Heart right ventricle (tissue), 16 donors: ENCODE data around the gene ARMC9. TPM values are rescaled to one million over a fixed set of nuclear protein-coding genes. Genes with fewer than 3 reads are reported as not detected.

Experiments
- ATAC-seq, 8 donors: fragments of 200-7000 bp; cut with Tn5 transposase; one replicate each; pipeline ENCODE4 v1.9.1; 2020; ENCODE audit warnings: mild to moderate bottlenecking in 8 of 8, moderate library complexity in 8 of 8, moderate number of reproducible peaks in 1 of 8
- DNase-seq, 2 donors: peaks; one replicate each; pipeline ENCODE4 v3.0.0-alpha.2; 2020
- H3K27ac ChIP-seq, 10 donors: fragments of 200-600 bp; sonication (generic) in 2 of 10; one replicate each; pipeline versions ENCODE4 v1.5.0 to v1.8.0; 2020 to 2022; ENCODE audit warnings: mild to moderate bottlenecking in 3 of 10
- H3K27me3 ChIP-seq, 7 donors: fragments of 200-600 bp; one replicate each; pipeline ENCODE4 v1.8.0; 2021 to 2022; ENCODE audit warnings: mild to moderate bottlenecking in 2 of 7
- H3K36me3 ChIP-seq, 9 donors: fragments of 200-600 bp; sonication (generic) in 1 of 9; one replicate each; pipeline versions ENCODE4 v1.5.0 to v1.8.0; 2020 to 2022; ENCODE audit warnings: mild to moderate bottlenecking in 2 of 9
- H3K4me1 ChIP-seq, 9 donors: fragments of 200-600 bp; sonication (generic) in 1 of 9; one replicate each; pipeline versions ENCODE4 v1.5.0 to v1.8.0; 2020 to 2022; ENCODE audit warnings: mild to moderate bottlenecking in 4 of 9
- H3K4me3 ChIP-seq, 10 donors: fragments of 200-600 bp; sonication (generic) in 2 of 10; one replicate each; pipeline versions ENCODE4 v1.5.0 to v1.8.0; 2020 to 2022; ENCODE audit warnings: mild to moderate bottlenecking in 7 of 10, moderate library complexity in 2 of 10
- H3K9me3 ChIP-seq, 11 donors: fragments of 200-600 bp in 10 of 11; sonication (generic) in 2 of 11; one replicate each; pipeline versions ENCODE4 v1.5.0 to v1.8.0; 2013 to 2022; ENCODE audit warnings: mild to moderate bottlenecking in 2 of 11, control low read depth in 1 of 11, moderate library complexity in 1 of 11
- WGBS, 2 donors: extraction: QIAGEN DNeasy Blood & Tissue Kit; methylation state at CpG; one replicate each; pipeline ENCODE4 v1.1.7; 2013; ENCODE audit warnings: inconsistent platforms in 1 of 2; 5-methylcytosine and 5-hydroxymethylcytosine counted together
- intact Hi-C, 10 donors: fragments of 100-400 bp; cut with DNase I; formaldehyde crosslinking; loops; one replicate each; pipeline versions ENCODE4 v1.11.1 to v1.14.2; 2022
- polyA plus RNA-seq, 2 donors: library from polyadenylated mRNA; stranded (reverse); fragments of 200-250 nt; gene quantifications; one replicate each; pipeline ENCODE4 v1.2.3, GENCODE V29; 2013
- total RNA-seq, 10 donors: library from RNA; stranded (reverse); fragmentation: NEBNext Ultra II Directional in 3 of 10; extraction: Animal tissue kit (Norgen Biotek cat#: 25700) in 3 of 10; gene quantifications; one replicate each; pipeline versions ENCODE4 v1.2.1 to v1.2.4, GENCODE V29; 2021 to 2023
- TF ChIP-seq, protein P1 (sequence below), 9 donors: fragments of 200-600 bp; sonication (generic) in 2 of 9; IDR thresholded peaks; one replicate each; pipeline versions ENCODE4 v1.5.0 to v1.8.0; 2021 to 2022; ENCODE audit warnings: antibody characterized with exemption in 9 of 9, mild to moderate bottlenecking in 5 of 9, moderate library complexity in 1 of 9
- donor health status: Arrhythmogenic right ventricular cardiomyopathy.
- donor health status: ischemic (EF 13 %, LVEDD 7.1; RV severe dilation, severe dysfunction).
- donor health status: healthy with polysubstance abuse.
- donor health status: DM: no; HTN: yes; CAD: no.
- donor health status: DM: no; HTN: no; CAD: no.
- donor health status: ischemic (EF 25% LVEDD 6.9; RV normal size, moderate dysfunction).
- donor health status: ischemic (EF 25% LVEDD 5.7; RV mildly dilated, moderate dysfunction).
- donor health status: healthy.
- donor health status: DM: yes; HTN: yes; CAD: no.
- donor health status: Ischemic cardiomyopathy.
- donor health status: ischemic (EF 35%, LVEDD 5.7; RV mildly dilated, moderate dysfunction).
- donor health status: nonischemic (EF 11% LVEDD 7.7; RV severe dilation, severe dysfunction).
- donor health status: DM: yes; HTN: yes; CAD: no.
- donor health status: PGD.
- donor health status: ischemic (EF 29% LVEDD 5.4; RV normal size, mild dysfunction).
- donor health status: nonischemic (EF 23%, LVEDD 6.1; RV moderate dilation, normal function).

Gene ARMC9
- total and polyA plus RNA-seq, 12 donors = 1.6 to 6.8 (median 2.3) TPM

DNA sequence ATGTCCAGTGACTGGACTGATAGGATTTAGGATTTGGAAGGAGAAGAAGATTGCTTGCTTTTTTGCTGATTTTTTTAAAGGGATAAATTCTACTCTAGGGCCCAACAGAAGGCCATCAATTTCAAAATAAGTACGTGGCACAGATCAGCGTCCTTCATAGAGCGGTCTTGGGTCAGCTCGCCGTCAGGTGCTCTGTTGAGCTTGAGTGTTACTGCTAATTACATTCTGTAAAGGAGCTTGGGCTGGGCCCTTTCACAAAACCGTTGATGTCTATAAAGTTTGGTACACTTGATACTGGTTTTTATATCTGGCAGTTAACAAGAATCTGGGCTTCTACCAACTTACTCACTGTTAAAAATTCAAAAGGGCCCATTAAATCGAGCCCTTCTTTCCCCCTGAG lies 45.4 kb downstream of the ARMC9 start:
- Histone ChIP-seq H3K27me3 (no peaks in the 10 kb centered on the region), H3K4me3 (no peak overlapping the region), H3K36me3 (peaks cover 0 to 24% (median 0%) of the 10 kb centered on the region in 9 donors), H3K9me3 (no peaks in the 10 kb centered on the region), H3K4me1 (peaks cover 0 to 12% (median 0%) of the 10 kb centered on the region in 9 donors), H3K27ac (no peak overlapping the region)
- DNase-seq (no peak), ATAC-seq (no peak)
- WGBS, 2 donors = 91 to 92% methylated on average over 7 of the region's 7 CpGs
- intact Hi-C loops = no loop called here
- TF ChIP-seq, protein P1, sequence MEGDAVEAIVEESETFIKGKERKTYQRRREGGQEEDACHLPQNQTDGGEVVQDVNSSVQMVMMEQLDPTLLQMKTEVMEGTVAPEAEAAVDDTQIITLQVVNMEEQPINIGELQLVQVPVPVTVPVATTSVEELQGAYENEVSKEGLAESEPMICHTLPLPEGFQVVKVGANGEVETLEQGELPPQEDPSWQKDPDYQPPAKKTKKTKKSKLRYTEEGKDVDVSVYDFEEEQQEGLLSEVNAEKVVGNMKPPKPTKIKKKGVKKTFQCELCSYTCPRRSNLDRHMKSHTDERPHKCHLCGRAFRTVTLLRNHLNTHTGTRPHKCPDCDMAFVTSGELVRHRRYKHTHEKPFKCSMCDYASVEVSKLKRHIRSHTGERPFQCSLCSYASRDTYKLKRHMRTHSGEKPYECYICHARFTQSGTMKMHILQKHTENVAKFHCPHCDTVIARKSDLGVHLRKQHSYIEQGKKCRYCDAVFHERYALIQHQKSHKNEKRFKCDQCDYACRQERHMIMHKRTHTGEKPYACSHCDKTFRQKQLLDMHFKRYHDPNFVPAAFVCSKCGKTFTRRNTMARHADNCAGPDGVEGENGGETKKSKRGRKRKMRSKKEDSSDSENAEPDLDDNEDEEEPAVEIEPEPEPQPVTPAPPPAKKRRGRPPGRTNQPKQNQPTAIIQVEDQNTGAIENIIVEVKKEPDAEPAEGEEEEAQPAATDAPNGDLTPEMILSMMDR (IDR thresholded peaks at IDR 0.05) = no peak

DNA sequence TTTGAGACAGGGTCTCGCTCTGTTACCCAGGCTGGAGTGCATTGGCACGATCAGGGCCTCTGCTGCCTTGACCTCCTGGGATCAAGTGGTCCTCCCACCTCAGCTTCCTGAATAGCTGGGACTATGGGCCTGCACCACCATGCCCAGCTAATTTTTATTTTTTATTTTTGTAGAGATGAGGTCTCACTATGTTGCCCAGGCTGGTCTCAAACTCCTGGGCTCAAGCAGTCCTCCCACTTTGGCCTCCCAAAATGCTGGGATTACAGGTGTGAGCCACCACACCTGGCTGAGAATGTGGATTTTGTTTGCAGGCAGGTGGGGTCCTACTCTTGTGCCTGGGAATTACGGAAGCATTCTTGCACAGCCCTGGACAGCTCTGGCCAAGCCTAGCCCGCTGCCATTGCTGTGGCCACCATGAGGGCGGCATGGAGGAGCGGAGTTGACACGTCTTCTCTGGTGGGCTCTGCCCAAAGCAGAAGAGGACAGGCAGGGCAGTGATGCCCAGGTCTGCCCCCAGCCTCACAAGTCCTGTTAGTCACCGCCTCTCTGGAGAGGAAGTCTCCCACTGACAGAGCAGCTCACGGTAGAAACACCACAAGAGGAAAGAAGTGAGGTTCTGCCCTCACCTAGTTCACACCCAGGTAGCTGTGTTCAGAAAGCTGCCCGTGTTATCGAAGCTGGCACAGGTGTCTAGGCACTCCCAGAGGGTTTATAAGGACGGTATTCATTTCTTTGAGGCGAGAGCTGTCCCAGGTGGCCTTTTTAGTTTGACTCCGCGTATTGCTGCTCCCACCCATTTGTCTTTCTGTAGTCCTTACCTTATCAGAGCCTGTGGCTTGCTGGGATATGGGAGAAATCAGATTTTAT lies 46.2 kb downstream of the ARMC9 start:
- H3K9me3 ChIP-seq = no peaks in the 10 kb centered on the region
- H3K4me1 ChIP-seq = peaks cover 0 to 12% (median 0%) of the 10 kb centered on the region in 9 donors
- DNase-seq = no peak
- ATAC-seq = no peak
- intact Hi-C loops = loop anchor here in 2 of 10 donors (5.0 kb wide), 1 partner anchor 168 kb away; no protein-coding TSS in a partner anchor
- H3K4me3 ChIP-seq = no peak overlapping the region
- TF ChIP-seq, protein P1 (IDR thresholded peaks at IDR 0.05) = no peak
- WGBS, 2 donors = 92 to 94% methylated on average over 15 of the region's 15 CpGs
- H3K27me3 ChIP-seq = no peaks in the 10 kb centered on the region
- H3K27ac ChIP-seq = no peak overlapping the region
- peaks cover 0 to 17% (median 0%) of the 10 kb centered on the region in 9 donors for H3K36me3 ChIP-seq

DNA sequence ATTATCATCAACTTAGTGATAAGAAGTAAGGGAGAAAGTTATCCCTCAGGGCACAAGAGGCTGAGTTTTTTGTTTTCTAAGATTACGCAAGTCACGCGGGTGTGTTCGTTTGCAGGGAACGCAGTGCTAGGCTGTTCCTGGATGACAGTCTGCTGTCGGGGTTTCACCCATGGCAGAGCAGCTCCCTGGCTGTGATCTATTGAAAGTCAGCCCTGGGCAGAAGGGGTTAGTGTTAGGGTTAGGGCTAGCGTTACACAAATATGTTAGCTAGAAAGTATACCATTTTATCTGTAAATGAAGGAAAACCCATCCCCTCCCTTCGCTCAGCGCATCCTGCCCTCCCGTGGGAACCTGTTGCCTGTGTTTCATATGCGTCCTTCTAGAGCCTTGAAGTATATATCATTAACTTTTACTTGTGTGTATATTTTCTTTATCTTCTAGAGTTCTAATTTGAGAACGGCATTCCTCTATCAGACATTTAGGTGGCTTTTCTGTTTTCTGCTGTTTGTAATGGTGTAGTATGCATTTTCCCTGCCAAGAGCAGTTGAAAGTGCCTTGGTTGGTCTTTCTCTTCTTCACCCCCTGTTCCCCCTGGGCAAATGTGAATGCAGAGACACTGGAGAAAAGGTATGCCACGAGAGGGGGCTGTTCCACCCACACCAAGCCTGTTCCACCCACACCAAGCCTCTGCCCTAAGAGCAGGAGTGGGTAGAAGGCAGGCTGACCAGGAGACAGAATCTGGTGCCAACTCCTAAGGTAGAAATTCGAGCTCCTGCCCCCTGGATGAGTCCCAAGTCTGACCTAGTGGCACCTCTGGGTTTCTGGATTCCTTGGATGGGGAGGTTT lies 47.0 kb downstream of the ARMC9 start:
- no peak for DNase-seq
- Histone ChIP-seq H3K27ac (no peak overlapping the region), H3K27me3 (no peaks in the 10 kb centered on the region), H3K36me3 (peaks cover 0 to 9% (median 0%) of the 10 kb centered on the region in 9 donors), H3K9me3 (no peaks in the 10 kb centered on the region), H3K4me1 (peaks cover 0 to 12% (median 0%) of the 10 kb centered on the region in 9 donors), H3K4me3 (no peak overlapping the region)
- TF ChIP-seq, protein P1 (IDR thresholded peaks at IDR 0.05) = peak in 6 of 9 donors; percentile 20 to 40 (median 28)
- 79 to 82% methylated on average over 14 of the region's 14 CpGs for WGBS, 2 donors
- ATAC-seq = peak in 4 of 8 donors; percentile 32 to 57 (median 46)
- intact Hi-C loops = loop anchor here in 2 of 10 donors (5.0 kb wide), 1 partner anchor 167 kb away; no protein-coding TSS in a partner anchor
